22Rv1 (cell line): Measurements from ENCODE around the gene JCHAIN.
"Not testable (repeated sequence)": the region's sequence is repeated elsewhere in the genome, so short reads cannot be mapped to it uniquely, and the experiment has no call there.

Source experiments
- ZFX ChIP-seq: fragments of 450-650 bp; IDR thresholded peaks from 2 replicates; pipeline ENCODE4 v1.6.1; 2017; ENCODE audit warnings: antibody characterized with exemption, borderline replicate concordance
- TF ChIP-seq, protein P1 (sequence below): fragments of 450-650 bp; IDR thresholded peaks from 2 replicates; pipeline ENCODE4 v1.5.1; 2017; ENCODE audit warnings: mild to moderate bottlenecking

DNA sequence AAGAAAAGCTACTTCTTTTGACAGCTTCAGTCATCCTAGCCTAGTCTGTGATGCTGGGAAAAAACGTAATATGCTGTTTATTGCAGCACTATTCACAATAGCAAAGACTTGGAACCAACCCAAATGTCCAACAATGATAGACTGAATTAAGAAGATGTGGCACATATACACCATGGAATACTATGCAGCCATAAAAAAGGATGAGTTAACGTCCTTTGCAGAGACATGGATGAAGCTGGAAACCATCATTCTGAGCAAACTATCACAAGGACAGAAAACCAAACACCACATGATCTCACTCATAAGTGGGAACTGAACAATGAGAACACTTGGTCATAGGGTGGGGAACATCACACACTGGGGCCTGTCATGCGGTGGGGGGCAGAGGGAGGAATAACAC lies 15.8 kb upstream of the JCHAIN start:
- TF ChIP-seq, protein P1, sequence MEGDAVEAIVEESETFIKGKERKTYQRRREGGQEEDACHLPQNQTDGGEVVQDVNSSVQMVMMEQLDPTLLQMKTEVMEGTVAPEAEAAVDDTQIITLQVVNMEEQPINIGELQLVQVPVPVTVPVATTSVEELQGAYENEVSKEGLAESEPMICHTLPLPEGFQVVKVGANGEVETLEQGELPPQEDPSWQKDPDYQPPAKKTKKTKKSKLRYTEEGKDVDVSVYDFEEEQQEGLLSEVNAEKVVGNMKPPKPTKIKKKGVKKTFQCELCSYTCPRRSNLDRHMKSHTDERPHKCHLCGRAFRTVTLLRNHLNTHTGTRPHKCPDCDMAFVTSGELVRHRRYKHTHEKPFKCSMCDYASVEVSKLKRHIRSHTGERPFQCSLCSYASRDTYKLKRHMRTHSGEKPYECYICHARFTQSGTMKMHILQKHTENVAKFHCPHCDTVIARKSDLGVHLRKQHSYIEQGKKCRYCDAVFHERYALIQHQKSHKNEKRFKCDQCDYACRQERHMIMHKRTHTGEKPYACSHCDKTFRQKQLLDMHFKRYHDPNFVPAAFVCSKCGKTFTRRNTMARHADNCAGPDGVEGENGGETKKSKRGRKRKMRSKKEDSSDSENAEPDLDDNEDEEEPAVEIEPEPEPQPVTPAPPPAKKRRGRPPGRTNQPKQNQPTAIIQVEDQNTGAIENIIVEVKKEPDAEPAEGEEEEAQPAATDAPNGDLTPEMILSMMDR, result not testable (repeated sequence)
- not testable (repeated sequence) for TF ChIP-seq ZFX
